Type B pancreatic cell (in vitro differentiated cells): ENCODE data around the gene C17orf78. TPM values are rescaled to one million over a fixed set of nuclear protein-coding genes. Genes with fewer than 3 reads are reported as not detected.

ENCODE experiments used
- total RNA-seq: library from RNA; stranded (reverse); gene quantifications from 2 replicates; pipeline ENCODE4 v1.2.1, GENCODE V29; 2021; ENCODE audit warnings: low replicate concordance

C17orf78 gene
- total RNA-seq, 1 donor from 2014 or later = not detected

Other genes starting within 250 kb of the C17orf78 start
- gene ACACA, start 30.9 kb downstream of the C17orf78 start, total RNA-seq = 86.7 and 101 TPM in 2 replicates
- gene TADA2A, start 30.9 kb downstream of the C17orf78 start, total RNA-seq = 26.1 and 28.5 TPM in 2 replicates
- 12.7 and 16.0 TPM in 2 replicates for gene DUSP14, start 113.9 kb downstream of the C17orf78 start, total RNA-seq
- 41.8 and 45.0 TPM in 2 replicates for gene SYNRG, start 233.4 kb downstream of the C17orf78 start, total RNA-seq